ENCODE measurements around the gene DAP. TPM values are rescaled to one million over a fixed set of nuclear protein-coding genes. Genes with fewer than 3 reads are reported as not detected.

The DAP gene
- total and polyA plus RNA-seq, 10 of the 15 experiments (the other 5 are each of a cell fraction or from before 2014, with no cell fraction given): 12.9 to 130 (median 49.9) TPM

- TF ChIP-seq MTA2 (IDR thresholded peaks at IDR 0.05; ENCODE audit: low read depth): peak; percentile 47; the same call in 1 of the 2 replicates
Observed at GRCh38 chr5:10695759-10696543, 65.1 kb downstream of the DAP start (continued).

- intact Hi-C loops (cut with micrococcal nuclease; ENCODE audit: unreplicated experiment): loop anchor here (5.0 to 10.0 kb wide), 2 partner anchors 162 to 480 kb away; no protein-coding TSS in a partner anchor
- peaks cover 19% of the 10 kb centered on the region for H3K4me1 ChIP-seq (ENCODE audit: control insufficient read depth, insufficient read depth, low read length)
- FAIRE-seq (peak; percentile 13), DNase-seq (ENCODE audit: low read depth, low spot score) (no peak), ATAC-seq (peak; percentile 63)
- POLR2A ChIA-PET: no interaction called here
- H2AFZ ChIP-seq (ENCODE audit: control insufficient read depth, low read depth, low read length): no peak overlapping the region
- no peak overlapping the region for H3K27ac ChIP-seq (ENCODE audit: control insufficient read depth, insufficient read depth)
- CTCF ChIA-PET: interaction anchor here (0.7 to 7.0 kb wide), 13 partner anchors 9 to 427 kb away, joined by 3 to 111 read pairs (median 4); no protein-coding TSS in a partner anchor
- H3K4me2 ChIP-seq (ENCODE audit: control insufficient read depth, insufficient read depth): no peak overlapping the region
- H3K27me3 ChIP-seq (replicated peaks in 1 of 2; ENCODE audit: control insufficient read depth in 2 of 2, insufficient read depth in 2 of 2, low read length in 1 of 2): no peaks in the 10 kb centered on the region
- SMC1A ChIA-PET (ENCODE audit: uncharacterized antibody, unreplicated experiment): interaction anchor here (0.8 to 1.9 kb wide), 8 partner anchors 8 to 243 kb away, joined by 3 to 6 read pairs (median 3); no protein-coding TSS in a partner anchor
- H3K79me2 ChIP-seq (ENCODE audit: control insufficient read depth, insufficient read depth, low read length): peaks cover 5% of the 10 kb centered on the region
- no peaks in the 10 kb centered on the region for H3K9me3 ChIP-seq (replicated peaks; ENCODE audit: control insufficient read depth, insufficient read depth, low read length)
- RAD21 ChIA-PET (ENCODE audit: unreplicated experiment): interaction anchor here (0.7 to 1.9 kb wide), 9 partner anchors 8 to 488 kb away, joined by 3 to 9 read pairs (median 3); no protein-coding TSS in a partner anchor
- WGBS (ENCODE audit: insufficient coverage, insufficient replicate concordance, low lambda C conversion rate, missing lambda C conversion rate): 26% methylated on average over 13 of the region's 14 CpGs
- H3K4me3 ChIP-seq: no peak overlapping the region
- no peaks in the 10 kb centered on the region for H3K36me3 ChIP-seq (ENCODE audit: control insufficient read depth in 2 of 2, insufficient read depth in 2 of 2, low read length in 1 of 2)
- no peaks in the 10 kb centered on the region for H4K20me1 ChIP-seq (ENCODE audit: control insufficient read depth, insufficient read depth)
- BruUV-seq (replicated peaks): no TSS peak
- no peak overlapping the region for H3K9ac ChIP-seq (ENCODE audit: control insufficient read depth, insufficient read depth, low read length)
- in situ Hi-C loops (cut with MboI): loop anchor here (10.0 kb wide), 1 partner anchor 170 kb away; no protein-coding TSS in a partner anchor
- TF ChIP-seq SKIL (IDR thresholded peaks at IDR 0.05; ENCODE audit: low read depth, poor library complexity, severe bottlenecking) (no peak), SRF (IDR thresholded peaks at IDR 0.05; ENCODE audit: low read depth in 2 of 2, low read length in 2 of 2) (no peak), YY1 (IDR thresholded peaks at IDR 0.05; ENCODE audit: low read depth, low read length) (peak; percentile 48; the same call in 1 of the 2 replicates), BHLHE40 (IDR thresholded peaks at IDR 0.05; ENCODE audit: borderline replicate concordance in 1 of 2, low read depth in 2 of 2, low read length in 1 of 2) (peak in 1 of 2 experiments; percentile 15; a peak in 1 of 4 replicates), EED (IDR thresholded peaks at IDR 0.05; ENCODE audit: low read depth) (no peak), RUNX3 (IDR thresholded peaks at IDR 0.05; ENCODE audit: low read length) (no peak), RAD21 (IDR thresholded peaks at IDR 0.05; ENCODE audit: insufficient read depth, low read depth, low read length) (peak; percentile 71), ZBTB33 (IDR thresholded peaks at IDR 0.05) (0 out of 2 replicates have a peak, but pooled peaks have one; percentile 46), LARP7 (IDR thresholded peaks at IDR 0.05) (no peak), CTCF (IDR thresholded peaks at IDR 0.05 in 2 of 3, conservative IDR thresholded peaks at IDR 0.05 in 1 of 3; ENCODE audit: control insufficient read depth in 2 of 3, extremely low read depth in 1 of 3, insufficient read depth in 1 of 3, low read depth in 3 of 3, low read length in 3 of 3) (peak; percentile 50 to 81 (median 54); a peak in 5 of 6 replicates)
- TF ChIP-seq, protein P1, sequence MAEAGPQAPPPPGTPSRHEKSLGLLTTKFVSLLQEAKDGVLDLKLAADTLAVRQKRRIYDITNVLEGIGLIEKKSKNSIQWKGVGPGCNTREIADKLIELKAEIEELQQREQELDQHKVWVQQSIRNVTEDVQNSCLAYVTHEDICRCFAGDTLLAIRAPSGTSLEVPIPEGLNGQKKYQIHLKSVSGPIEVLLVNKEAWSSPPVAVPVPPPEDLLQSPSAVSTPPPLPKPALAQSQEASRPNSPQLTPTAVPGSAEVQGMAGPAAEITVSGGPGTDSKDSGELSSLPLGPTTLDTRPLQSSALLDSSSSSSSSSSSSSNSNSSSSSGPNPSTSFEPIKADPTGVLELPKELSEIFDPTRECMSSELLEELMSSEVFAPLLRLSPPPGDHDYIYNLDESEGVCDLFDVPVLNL (IDR thresholded peaks at IDR 0.05; ENCODE audit: low read depth, low read length): no peak
Observed at GRCh38 chr5:10695055-10695649, 65.9 kb downstream of the DAP start.

Data from GM12878 (cell line).